ENCODE results near the gene DIPK1B. TPM values are rescaled to one million over a fixed set of nuclear protein-coding genes. Genes with fewer than 3 reads are reported as not detected.

Gene DIPK1B
- total and polyA plus RNA-seq, 11 donors, result 14.4 to 46.3 (median 19.8) TPM

DNA sequence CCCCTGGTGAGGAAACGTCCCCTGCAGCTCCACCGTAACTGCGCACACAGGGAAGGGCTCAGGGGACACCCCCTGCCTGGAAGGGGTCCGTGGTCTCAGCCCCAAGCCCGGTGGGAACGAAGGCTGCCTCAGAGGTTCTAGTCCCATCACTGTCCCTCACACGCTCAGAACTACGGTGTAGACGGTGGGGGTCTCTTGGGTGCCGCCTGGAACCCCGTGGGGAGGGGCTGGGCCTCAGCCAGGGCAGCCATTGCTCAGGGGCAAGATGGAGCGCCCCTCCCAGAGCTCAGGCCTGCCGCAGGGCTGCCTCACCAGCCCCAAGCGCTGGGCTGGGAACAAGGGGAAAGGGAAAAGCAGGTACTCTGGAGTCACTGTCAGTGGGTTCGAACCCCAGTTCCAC, 28.0 kb upstream of the DIPK1B start:
- Histone ChIP-seq H3K9me3 (no peaks in the 10 kb centered on the region), H3K4me1 (peaks cover 9 to 76% (median 45%) of the 10 kb centered on the region in 12 donors), H3K36me3 (peaks cover 0 to 5% (median 0%) of the 10 kb centered on the region in 9 donors), H3K27me3 (no peaks in the 10 kb centered on the region), H3K4me3 (no peak overlapping the region), H3K27ac (no peak overlapping the region)
- ATAC-seq (no peak), DNase-seq (peak in 1 of 5 donors; percentile 19)
- WGBS, 4 donors, result 82 to 100% (median 89%) methylated on average over 2 to 15 of the region's 15 CpGs
- TF ChIP-seq POLR2A (IDR thresholded peaks at IDR 0.05) (no peak), CTCF (IDR thresholded peaks at IDR 0.05) (no peak)
- intact Hi-C loops (cut with DNase I), result no loop called here

GRCh38 chr9:136684799-136685198, 27.6 kb upstream of the DIPK1B start:
- H3K4me3 ChIP-seq, result peak overlapping the region in 1 of 12 donors; percentile 83
- H3K27ac ChIP-seq, result no peak overlapping the region

DNA sequence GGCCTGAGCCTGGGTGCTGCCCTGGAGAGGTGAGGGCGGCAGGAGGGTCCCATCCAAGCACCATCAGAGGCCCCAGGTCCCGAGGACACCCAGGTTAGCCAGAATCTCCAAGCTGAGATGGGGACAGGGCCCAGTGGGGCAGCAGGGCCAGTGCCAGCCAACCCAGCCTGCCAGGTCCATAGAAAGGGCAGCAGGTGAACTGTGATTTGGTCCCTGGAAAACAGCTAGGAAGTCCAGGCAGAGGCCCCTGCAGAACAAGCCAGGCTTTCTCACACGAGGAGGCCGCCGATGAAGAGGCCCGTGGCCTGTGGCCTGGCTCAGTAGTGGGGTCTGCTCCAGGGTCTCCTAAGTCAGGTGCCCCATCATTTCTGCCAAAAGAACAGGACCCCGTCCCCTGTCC, 27.2 kb upstream of the DIPK1B start:
- ATAC-seq, result no peak
- Histone ChIP-seq H3K36me3 (peaks cover 0 to 5% (median 0%) of the 10 kb centered on the region in 9 donors), H3K4me1 (peaks cover 9 to 77% (median 46%) of the 10 kb centered on the region in 12 donors), H3K9me3 (no peaks in the 10 kb centered on the region), H3K4me3 (peak overlapping the region in 7 of 12 donors; percentile 60 to 94 (median 85)), H3K27ac (no peak overlapping the region), H3K27me3 (no peaks in the 10 kb centered on the region)
- TF ChIP-seq POLR2A (IDR thresholded peaks at IDR 0.05), result no peak
- no peak for TF ChIP-seq CTCF (IDR thresholded peaks at IDR 0.05)
- intact Hi-C loops (cut with DNase I), result loop anchor here in 3 of 10 donors (5.0 kb wide), 1 partner anchor 42 kb away; no protein-coding TSS in a partner anchor
- 58 to 89% (median 87%) methylated on average over 2 to 7 of the region's 7 CpGs for WGBS, 4 donors
- DNase-seq, result no peak

More at GRCh38 chr9:136684799-136685198, 27.6 kb upstream of the DIPK1B start:
- H3K36me3 ChIP-seq, result peaks cover 0 to 5% (median 0%) of the 10 kb centered on the region in 9 donors
- ATAC-seq (no peak), DNase-seq (no peak)
- WGBS, 4 donors, result 73 to 91% (median 87%) methylated on average over 14 to 15 of the region's 15 CpGs
- intact Hi-C loops (cut with DNase I), result loop anchor here in 3 of 10 donors (5.0 kb wide), 1 partner anchor 43 kb away; no protein-coding TSS in a partner anchor
- no peaks in the 10 kb centered on the region for H3K9me3 ChIP-seq
- peaks cover 9 to 75% (median 44%) of the 10 kb centered on the region in 12 donors for H3K4me1 ChIP-seq
- no peaks in the 10 kb centered on the region for H3K27me3 ChIP-seq
- TF ChIP-seq CTCF (IDR thresholded peaks at IDR 0.05) (no peak), POLR2A (IDR thresholded peaks at IDR 0.05) (no peak)

- H3K36me3 ChIP-seq, result peaks cover 0 to 5% (median 0%) of the 10 kb centered on the region in 9 donors
- DNase-seq (peak in 3 of 5 donors; percentile 38 to 71 (median 48)), ATAC-seq (peak in 1 of 4 donors; percentile 4)
- 32 to 50% (median 38%) methylated on average over 9 to 19 of the region's 19 CpGs for WGBS, 4 donors
- peaks cover 9 to 84% (median 52%) of the 10 kb centered on the region in 12 donors for H3K4me1 ChIP-seq
- TF ChIP-seq POLR2A (IDR thresholded peaks at IDR 0.05) (no peak), CTCF (IDR thresholded peaks at IDR 0.05) (no peak)
- intact Hi-C loops (cut with DNase I), result loop anchor here in 3 of 10 donors (5.0 kb wide), 1 partner anchor 41 kb away; no protein-coding TSS in a partner anchor
- peak overlapping the region; percentile 59 to 94 (median 86) for H3K4me3 ChIP-seq
- H3K27me3 ChIP-seq, result no peaks in the 10 kb centered on the region
- H3K27ac ChIP-seq, result peak overlapping the region; percentile 57 to 95 (median 89)
- H3K9me3 ChIP-seq, result no peaks in the 10 kb centered on the region
These were observed 26.4 kb upstream of the DIPK1B start for GRCh38 chr9:136685790-136686533.
